HPDE6-E6E7 (cell line): Measurements from ENCODE around the gene C6orf120.
"Not testable (repeated sequence)": the region's sequence is repeated elsewhere in the genome, so short reads cannot be mapped to it uniquely, and the experiment has no call there.

Experiments
- DNase-seq: peaks from one replicate; pipeline ENCODE4 v3.0.0; 2011; ENCODE audit warnings: missing footprints; ENCODE audit errors: extremely low spot score

The C6orf120 gene

DNA sequence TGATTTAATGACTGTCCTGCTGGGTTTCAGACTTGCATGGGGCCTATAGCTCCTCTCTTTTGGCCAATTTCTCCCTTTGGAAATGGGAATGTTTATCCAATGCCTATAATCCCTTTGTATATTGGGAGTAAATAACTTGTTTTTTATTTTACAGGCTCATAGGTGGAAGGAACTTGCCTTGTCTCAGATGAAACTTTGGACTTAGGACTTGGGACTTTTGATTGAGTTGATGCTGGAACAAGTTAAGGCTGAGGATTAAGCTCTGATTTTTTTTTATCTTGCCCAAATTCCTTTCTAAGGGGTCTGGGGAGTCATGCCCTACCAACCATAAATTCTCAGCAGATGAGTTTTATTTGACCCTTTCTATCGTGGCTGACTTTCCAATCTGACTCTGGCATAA is 23.6 kb upstream of the C6orf120 start:
- no peak for DNase-seq

DNA sequence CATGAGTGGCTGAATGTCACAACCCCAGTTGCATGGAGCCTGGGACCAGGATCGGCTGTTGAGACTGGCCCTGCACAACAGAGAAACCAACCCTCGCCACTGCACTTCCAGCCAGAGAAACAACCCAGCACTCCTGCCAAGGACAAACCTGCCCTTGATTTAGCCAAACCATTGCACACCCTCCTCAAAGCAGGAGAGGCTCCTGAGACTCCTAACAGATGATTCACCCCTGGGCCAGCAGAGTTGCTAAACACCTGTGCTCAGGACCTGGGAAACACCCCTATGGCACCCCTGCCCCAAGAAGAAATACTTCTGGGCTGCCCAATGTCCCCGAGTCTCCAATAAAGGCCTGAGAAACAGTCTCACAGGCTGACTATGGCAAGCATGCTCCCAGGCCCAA is 17.9 kb upstream of the C6orf120 start:
- DNase-seq, result no peak

DNA sequence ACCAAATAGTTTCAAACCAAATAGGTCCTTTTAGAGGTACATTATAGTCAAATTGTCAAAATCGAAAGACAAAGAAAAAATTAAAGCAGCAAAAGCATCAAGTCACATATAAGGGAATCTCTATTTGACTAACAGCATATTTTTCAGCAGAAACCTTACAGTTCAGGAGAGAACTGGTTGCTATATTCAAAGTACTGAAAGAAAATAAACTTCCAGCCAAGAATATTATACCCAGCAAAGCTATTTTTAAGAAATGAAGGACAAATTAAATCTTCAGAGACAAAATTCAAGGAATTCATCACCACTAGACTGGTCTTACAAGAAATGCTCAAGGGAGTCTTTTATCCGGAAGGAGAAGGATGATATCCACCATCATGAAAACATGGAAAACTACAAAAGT is 16.1 kb upstream of the C6orf120 start:
- DNase-seq, result no peak

DNA sequence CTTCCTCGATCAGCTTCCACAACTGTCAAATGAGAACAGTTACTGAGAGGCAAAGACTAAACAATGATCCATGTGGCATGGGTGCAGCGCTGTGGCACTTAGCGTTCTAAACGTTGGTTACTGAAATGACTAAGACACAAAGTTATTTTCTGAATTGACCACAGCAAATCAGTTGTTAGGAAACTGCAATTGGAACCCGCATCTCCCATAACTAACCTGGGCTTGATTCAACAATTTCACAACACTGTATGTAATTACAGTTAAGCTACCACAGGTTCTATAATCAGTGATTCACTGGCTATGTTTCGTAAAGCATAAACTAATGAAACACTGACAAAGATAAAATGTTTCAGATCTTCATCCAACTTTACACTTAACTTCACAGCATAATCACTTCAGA is 12.6 kb upstream of the C6orf120 start:
- DNase-seq, result peak; percentile 41

DNA sequence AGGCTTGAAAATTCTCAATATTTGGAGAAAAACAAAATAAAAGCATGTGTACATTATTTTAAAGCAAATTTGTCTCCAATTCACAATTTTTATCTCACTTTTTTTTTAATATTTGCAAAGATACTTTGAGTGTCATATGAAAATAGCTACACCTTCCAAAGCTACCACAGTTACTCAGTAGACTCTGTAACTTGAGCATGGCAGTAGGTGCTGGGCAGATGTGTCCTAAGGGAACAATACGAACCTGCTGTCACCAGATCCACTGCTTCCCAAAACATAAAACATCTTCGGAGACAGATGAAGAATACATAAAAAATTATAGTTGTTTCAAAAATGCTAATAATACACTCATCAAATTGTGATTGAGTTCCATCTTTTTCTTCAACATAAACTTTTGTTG is 10.7 kb upstream of the C6orf120 start:
- DNase-seq, result no peak

DNA sequence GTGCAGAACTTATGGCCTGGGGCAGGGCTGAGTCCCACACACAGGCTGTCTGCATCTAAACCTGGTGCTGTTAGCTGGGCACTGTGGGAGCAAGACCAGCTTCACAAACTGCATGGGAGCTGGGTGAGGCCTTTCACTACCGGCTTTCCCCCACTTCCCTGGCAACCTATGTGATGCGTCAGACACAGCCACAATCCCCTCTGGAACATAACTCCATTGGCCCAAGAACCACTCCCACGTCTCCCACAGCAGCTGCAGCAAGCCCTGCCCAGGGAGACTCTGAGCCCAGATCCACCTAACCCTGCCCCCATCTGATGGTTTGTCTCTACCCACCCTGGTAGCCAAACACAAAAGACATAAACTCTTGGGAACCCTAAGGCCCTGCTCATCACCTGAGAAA is 9.4 kb upstream of the C6orf120 start:
- DNase-seq, result no peak

DNA sequence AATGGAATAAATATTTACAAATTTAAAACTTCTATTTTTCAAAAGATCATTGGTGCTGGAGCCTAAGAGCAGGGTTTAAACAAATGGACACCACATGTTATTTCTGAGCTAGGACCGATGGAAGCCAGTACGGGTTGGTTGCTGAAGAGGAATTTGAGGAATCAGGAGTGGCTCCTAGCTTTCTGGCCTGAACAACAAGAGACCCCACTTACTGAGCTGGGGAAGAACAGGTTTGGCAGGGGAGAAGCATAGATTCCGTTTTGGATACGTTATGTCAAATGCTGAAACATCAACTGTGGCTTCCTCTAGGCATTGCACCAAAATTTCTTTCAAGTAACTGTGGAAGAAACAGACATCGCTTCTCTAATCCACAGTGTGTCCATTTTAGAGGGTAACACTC is 6.8 kb upstream of the C6orf120 start:
- DNase-seq, result no peak

DNA sequence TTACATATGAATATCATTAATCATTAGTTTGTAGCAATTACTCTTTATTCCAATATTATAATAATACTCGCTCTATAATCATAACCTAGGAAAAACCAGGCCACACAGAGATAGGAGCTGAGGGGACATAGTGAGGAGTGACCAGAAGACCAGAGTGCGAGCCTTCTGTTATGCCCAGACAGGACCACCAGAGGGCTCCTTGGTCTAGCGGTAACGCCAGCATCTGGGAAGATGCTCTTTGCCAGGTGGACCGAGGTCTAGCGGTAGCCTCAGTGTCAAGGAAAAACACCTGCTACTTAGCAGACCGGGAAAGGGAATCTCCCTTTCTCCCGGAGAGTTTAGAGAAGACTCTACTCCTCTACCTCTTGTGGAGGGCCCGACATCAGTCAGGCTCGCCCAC is 4.8 kb upstream of the C6orf120 start:
- not testable (repeated sequence) for DNase-seq

DNA sequence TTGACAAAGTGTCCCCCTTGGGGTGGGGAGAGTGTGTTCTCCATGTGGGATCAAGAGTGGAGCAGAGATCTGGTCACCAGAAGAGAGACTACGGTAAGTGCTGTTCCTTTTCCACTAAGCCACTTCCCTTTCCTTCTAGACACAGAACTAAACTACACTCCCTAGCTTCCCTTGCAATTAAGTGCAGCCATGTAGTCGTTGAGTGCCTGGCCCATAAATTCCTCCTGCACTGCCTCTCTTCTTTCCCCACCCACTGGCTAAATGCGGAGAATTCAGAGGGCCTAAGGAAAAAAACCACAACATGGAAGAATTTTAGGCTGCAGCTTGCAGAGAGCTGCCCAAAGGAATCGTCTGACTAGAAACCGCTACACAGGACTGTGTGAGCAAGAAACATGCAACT is 1.6 kb upstream of the C6orf120 start:
- no peak for DNase-seq

DNA sequence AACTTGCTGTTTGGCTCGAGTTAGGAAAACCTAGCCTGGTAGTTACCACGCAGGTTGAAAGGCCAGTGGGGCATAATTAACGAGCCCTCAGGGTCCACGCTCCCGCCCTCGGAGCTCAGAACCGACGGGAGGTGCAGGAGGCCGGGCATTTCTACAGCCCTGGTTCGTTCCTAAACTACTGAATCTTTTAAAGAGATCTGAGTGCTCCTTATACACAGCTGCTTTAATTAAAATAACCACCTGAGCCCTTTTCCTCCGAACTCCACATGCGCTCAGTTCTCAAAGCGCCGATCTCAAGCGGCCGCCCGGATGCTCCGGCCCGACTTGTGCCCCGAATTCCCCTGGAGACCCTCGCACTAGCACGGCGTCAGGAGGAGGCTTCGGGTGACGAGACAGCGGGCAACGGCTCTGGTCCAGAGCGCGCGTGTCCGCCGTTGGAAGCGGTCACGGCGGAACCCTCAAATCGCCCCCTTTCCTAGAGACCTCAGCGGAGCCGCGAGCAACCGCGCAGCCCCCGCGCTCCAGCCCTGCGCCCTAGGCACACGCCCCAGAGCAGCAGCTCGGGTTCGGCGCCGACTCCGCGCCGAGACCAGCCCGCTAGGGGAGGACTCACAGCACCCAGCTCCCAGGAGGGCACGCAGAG is 494 bp upstream of the C6orf120 start:
- DNase-seq, result no peak

DNA sequence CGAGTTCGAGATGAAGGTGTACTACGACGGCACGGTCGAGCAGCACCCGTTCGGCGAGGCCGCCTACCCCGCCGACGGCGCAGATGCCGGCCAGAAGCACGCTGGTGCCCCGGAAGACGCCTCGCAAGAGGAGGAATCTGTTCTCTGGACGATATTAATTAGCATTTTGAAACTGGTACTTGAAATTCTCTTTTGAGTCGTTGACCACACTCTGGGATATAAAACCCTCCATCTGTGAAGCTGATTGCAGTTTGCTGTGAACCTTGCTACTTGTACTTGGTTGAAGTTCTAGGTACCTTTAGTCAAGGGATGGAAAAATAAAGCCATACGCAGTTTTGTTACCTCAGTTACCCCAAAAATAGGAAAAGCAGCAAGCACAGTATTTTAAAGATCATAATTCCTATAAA is 917 bp downstream of the C6orf120 start:
- DNase-seq, result peak; percentile 28

DNA sequence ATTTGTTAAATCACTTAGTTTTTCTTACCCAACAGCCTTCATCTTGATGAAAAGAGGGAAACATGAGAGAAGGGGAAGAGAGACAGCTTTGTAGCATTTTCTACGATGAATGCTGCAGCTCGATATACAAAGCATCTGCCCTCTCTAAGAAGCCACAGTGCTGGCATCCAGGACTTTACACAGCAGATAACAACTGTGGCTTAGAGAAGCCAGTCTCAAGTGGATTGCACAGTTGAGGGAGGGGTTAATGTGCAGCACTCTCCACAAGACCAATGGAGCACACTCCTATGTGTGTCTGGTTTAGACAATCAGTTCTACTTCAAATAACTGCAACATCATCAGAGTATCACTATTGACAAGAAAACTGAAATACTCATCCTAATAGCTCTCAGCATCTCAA is 5.8 kb downstream of the C6orf120 start:
- DNase-seq, result no peak

DNA sequence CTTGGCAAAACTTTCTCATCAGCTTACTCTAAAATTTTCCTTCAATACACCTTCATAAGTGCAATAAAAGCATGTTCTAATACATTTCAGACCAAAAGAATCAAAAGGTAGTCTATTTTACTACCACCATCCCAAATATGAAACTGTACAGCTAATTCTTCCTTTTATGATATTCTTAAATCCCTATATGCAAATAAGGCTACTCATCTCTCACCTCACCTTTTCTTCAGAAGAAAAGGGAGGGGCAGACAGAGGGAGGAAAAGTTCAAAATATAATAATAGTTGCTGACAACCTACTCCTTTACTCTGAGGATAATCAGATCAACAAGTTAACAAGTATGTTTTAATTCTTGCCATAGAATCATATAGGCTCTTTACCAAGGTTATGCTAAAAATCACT is 7.4 kb downstream of the C6orf120 start:
- DNase-seq, result no peak

DNA sequence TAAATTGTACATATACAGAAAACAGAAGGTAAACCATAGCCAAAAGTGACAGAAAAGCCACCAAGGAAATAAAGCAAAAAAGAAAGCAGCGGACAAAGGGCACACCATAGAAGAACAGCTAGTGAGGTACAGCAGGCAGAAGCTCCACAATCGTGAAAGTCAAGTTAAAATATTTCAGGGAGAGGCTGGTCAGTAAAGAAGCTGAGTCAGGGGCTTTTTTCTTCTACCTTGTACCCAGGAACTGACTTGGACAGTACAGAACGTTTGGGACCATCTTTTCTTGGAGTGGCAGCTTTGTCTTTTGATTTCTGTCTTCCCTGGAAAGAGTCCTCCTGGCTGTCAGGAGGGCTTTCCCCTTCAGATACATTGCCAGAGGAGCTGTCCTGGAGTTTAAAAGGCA is 8.1 kb downstream of the C6orf120 start:
- DNase-seq, result no peak

DNA sequence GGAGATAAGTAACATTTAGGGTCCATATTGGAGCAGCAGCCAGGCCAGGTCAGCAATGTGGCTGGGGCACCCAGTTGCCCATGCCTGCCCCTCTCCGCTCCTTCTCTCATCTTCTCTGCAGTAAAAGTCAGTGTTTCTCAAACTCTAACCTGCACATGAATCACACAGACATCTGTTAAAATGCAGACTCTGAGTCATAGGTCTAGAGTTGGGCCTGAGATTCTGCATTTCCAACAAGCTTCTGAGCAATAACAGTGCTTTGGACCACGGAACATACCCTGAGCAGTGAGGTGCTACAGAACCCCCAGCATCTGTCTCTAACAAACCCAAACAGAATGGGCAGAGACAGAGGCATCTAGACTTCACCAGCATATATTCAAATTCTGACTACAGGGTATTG is 12.3 kb downstream of the C6orf120 start:
- no peak for DNase-seq

DNA sequence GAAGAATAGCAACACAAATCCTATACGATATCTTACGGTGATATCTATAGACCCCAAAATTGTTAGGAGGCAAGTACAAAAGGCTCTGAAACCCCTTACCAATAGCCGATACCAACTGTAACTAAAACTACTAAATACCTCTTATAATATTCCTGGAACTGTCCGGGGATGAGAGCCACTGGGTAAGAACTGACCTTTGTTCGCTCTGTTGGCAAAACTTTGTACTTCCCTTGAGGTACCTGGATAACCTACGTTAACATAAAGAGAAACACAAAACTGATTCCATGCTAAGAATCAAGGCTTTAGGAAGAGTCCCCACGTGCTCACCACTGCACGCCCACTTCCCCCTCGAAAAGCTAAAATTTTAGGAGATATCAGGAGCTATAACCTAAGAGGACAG is 12.7 kb downstream of the C6orf120 start:
- no peak for DNase-seq

DNA sequence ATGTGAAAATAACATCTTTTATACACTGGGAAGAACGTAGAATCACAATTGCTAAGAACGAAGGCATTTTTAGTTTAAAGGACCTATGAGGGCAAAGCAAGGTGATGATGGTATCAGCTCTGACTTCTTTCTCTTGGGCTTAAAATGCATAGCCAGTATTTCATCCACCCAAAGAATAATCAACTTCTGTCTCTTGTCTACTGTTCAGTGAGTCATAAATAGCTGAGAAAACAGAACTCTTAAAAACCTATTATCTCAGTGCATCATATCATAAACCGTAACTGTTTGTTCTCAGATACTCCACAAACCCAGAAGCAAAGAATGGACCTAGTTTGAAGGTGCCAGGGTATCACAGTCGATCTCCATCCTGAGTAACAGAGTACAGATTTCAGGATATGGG is 17.2 kb downstream of the C6orf120 start:
- no peak for DNase-seq

DNA sequence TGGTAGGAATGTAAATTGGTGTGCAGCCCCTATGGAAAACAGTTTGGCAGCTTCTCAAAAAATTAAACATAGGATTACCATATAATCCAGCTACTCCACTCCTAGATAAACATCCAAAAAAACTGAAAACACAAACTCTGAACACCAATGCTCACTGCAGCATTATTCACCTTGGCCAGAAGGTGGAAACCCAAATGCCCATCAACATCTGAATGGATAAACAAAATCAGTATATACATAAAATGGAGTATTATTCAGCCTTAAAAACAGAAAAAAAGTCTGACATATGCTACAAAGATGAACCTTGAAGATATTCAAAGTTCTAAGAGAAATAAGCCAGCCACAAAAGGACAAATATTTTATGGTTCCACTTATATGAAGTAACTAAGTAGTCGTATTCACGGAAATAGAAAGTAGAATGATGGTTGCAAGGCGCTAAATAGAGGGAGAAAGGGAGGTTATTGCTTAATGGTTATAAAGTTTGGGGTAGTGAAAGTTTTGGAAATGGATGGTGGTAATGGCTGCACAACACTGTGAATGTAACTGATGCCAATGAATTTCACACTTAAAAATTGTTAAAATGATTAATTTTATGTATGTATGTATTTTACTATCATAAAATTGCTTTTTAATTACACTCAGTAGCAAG is 18.4 kb downstream of the C6orf120 start:
- DNase-seq, result no peak

DNA sequence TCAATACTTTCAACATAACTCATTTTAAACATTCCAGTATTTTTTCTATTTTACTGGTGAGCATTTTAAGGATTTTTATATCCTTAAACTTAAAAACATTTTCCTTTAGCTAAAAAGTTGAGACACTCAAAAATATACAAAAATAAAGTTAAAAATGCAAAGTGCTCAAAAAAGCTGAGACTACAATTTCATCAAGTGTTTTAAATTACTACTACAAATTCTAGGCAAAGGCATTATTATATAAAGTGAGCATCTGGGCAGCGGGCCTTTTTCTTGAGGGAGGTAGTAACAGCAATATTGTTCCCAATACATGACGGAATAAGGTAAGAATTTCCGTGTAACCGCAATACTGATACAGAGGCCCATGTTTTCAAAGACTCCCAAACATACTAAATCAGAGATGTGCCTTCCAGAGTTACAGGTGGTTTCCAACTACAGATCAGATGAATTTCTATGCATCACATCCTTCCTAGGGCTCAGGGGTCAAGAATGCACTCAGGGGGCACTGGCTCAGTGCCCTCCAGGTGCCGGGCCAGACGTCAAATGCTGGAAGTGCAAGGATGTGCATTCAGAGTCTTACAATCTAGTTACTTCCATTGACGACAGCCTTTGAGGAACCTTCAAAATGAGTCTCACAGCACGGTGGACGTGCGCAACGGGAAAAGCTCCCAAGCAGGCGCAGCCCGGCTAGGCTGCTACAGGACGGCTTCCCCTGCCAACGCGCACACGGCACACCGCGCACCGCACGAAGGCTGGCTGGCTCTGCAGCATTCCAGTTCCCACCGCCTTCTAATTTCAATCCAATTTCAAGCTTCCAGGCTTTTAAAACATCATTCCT is 20.7 kb downstream of the C6orf120 start:
- no peak for DNase-seq

DNA sequence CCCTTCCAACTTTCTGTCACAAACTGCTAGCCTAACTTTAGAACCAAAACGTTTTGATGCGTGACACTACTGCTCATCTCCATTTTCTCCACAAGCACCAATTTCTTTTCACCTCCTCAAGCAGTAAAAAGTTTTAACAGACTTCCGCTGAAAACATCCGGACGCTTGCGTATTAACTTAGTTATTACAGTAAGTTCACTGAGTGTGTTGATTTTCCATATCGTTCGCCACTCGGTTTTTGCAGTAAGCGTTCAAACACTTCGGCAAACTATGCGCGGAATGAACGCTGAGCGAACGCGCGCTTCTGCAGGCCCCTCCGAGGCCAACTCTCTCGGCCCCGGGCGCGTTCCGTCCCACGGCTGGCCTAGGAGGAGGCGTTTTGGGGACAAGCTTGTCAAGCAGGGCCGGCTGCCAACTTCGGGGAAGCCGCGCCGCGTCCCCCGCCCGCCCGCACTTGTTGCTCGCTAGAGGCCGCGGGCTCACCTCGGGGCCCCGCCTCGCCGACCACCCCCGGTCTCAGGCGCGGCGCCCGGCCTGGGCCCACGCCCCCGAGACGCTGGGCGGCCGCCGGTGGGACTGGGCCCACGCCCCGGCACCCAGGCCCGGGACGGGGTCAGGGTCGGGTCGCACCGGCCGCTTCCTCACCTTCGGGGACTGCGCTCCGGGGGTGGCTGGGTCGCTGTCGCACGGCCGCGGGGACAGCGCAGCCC is 21.4 kb downstream of the C6orf120 start:
- no peak for DNase-seq

DNA sequence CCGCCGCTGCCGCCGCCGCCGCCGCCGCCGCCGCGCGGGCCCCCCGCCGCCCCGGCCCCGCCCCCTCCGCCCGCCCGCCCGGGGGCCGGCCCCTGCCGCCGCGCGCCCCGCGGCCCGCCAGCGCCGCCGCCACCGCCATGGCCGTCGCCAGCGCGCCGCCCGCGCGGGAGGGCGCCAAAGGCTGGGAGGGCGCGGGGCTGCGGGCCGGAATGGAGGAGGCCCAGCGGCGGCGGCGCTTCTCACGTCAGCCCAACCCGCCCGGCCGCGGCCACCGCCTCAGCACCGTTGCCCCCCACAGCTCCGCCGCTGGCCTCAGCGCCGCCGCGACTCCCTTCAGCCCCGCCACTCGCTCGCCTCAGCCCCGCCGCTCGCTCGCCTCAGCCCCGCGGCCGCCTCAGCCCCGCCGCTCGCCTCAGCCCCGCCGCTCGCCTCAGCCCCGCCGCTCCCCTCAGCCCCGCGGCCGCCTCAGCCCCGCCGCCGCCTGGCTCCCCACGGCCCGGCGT is 22.1 kb downstream of the C6orf120 start:
- DNase-seq, result no peak

DNA sequence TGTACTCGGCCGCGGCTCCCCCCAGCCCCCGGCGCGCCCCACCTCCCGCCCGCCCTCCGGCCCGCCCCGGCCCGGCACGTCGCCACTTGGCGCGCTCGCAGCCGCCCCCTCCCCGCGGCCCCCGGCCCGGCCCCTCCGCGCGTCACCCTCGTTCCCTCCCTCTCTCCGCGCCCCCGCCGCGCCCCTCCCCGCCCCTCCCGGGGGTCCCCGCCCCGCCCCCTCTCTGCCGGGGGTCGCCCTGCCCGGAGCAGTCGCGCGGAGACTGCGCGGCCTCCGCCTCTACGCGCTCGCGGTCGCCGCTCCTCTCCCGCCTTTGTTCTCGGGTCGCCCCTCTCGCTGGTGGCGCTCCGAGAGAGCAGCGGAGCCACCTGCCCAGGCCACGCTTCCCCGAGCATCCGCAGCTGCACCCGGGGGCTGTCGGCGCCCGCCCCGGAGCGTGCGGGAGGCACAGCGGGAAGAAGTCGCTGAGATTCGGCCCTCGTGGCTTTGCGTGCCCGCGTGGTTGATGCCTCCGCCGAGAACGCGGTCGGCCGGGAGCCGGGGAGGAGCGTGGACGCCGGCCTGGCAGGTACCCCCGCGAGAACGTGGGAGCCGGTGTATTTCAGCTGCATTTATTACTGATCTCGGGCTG is 22.7 kb downstream of the C6orf120 start, which contains the start of gene PHF10:
PHF10 (minus strand) TSS at position 7 of the 631 bp plus-strand sequence. CDS start 569 bp downstream, outside the sequence.
- DNase-seq, result no peak
